ENCODE data around the gene ITSN1. TPM values are rescaled to one million over a fixed set of nuclear protein-coding genes. Genes with fewer than 3 reads are reported as not detected.

Gene ITSN1
- total and polyA plus RNA-seq, 2 experiments from 2014 or later = 77.9 to 95.7 TPM

DNA sequence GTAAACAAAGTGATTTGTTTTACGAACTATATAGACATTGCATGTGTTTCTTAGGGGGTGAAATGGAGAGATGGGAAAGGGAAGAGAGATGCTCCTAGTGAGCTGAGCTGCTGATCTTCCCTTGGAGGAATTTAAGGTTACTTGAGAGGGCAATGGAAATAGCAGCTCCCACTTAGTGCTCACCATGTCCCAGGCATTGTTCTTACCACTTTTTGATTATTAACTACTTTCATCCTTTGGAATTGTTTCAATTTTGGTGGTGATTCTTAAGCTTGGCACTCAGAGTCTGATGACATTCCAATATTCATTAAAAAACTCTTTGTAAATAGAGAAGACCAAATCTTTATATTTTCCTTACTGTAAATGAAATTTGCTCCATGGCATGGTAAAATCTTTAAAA is 124.9 kb downstream of the ITSN1 start:
- TF ChIP-seq, protein P1, sequence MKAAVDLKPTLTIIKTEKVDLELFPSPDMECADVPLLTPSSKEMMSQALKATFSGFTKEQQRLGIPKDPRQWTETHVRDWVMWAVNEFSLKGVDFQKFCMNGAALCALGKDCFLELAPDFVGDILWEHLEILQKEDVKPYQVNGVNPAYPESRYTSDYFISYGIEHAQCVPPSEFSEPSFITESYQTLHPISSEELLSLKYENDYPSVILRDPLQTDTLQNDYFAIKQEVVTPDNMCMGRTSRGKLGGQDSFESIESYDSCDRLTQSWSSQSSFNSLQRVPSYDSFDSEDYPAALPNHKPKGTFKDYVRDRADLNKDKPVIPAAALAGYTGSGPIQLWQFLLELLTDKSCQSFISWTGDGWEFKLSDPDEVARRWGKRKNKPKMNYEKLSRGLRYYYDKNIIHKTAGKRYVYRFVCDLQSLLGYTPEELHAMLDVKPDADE (IDR thresholded peaks at IDR 0.05) = no peak
- no peak for TF ChIP-seq POLR2AphosphoS5 (IDR thresholded peaks at IDR 0.05; ENCODE audit: low read depth)
- no peak for TF ChIP-seq STAT1 (IDR thresholded peaks at IDR 0.05; ENCODE audit: unreplicated experiment)
- no peak for TF ChIP-seq ZNF114 (CRISPR knock-in tag; IDR thresholded peaks at IDR 0.05)
- TF ChIP-seq NANOG (IDR thresholded peaks at IDR 0.05; ENCODE audit: borderline replicate concordance) = no peak
- TF ChIP-seq, protein P2, sequence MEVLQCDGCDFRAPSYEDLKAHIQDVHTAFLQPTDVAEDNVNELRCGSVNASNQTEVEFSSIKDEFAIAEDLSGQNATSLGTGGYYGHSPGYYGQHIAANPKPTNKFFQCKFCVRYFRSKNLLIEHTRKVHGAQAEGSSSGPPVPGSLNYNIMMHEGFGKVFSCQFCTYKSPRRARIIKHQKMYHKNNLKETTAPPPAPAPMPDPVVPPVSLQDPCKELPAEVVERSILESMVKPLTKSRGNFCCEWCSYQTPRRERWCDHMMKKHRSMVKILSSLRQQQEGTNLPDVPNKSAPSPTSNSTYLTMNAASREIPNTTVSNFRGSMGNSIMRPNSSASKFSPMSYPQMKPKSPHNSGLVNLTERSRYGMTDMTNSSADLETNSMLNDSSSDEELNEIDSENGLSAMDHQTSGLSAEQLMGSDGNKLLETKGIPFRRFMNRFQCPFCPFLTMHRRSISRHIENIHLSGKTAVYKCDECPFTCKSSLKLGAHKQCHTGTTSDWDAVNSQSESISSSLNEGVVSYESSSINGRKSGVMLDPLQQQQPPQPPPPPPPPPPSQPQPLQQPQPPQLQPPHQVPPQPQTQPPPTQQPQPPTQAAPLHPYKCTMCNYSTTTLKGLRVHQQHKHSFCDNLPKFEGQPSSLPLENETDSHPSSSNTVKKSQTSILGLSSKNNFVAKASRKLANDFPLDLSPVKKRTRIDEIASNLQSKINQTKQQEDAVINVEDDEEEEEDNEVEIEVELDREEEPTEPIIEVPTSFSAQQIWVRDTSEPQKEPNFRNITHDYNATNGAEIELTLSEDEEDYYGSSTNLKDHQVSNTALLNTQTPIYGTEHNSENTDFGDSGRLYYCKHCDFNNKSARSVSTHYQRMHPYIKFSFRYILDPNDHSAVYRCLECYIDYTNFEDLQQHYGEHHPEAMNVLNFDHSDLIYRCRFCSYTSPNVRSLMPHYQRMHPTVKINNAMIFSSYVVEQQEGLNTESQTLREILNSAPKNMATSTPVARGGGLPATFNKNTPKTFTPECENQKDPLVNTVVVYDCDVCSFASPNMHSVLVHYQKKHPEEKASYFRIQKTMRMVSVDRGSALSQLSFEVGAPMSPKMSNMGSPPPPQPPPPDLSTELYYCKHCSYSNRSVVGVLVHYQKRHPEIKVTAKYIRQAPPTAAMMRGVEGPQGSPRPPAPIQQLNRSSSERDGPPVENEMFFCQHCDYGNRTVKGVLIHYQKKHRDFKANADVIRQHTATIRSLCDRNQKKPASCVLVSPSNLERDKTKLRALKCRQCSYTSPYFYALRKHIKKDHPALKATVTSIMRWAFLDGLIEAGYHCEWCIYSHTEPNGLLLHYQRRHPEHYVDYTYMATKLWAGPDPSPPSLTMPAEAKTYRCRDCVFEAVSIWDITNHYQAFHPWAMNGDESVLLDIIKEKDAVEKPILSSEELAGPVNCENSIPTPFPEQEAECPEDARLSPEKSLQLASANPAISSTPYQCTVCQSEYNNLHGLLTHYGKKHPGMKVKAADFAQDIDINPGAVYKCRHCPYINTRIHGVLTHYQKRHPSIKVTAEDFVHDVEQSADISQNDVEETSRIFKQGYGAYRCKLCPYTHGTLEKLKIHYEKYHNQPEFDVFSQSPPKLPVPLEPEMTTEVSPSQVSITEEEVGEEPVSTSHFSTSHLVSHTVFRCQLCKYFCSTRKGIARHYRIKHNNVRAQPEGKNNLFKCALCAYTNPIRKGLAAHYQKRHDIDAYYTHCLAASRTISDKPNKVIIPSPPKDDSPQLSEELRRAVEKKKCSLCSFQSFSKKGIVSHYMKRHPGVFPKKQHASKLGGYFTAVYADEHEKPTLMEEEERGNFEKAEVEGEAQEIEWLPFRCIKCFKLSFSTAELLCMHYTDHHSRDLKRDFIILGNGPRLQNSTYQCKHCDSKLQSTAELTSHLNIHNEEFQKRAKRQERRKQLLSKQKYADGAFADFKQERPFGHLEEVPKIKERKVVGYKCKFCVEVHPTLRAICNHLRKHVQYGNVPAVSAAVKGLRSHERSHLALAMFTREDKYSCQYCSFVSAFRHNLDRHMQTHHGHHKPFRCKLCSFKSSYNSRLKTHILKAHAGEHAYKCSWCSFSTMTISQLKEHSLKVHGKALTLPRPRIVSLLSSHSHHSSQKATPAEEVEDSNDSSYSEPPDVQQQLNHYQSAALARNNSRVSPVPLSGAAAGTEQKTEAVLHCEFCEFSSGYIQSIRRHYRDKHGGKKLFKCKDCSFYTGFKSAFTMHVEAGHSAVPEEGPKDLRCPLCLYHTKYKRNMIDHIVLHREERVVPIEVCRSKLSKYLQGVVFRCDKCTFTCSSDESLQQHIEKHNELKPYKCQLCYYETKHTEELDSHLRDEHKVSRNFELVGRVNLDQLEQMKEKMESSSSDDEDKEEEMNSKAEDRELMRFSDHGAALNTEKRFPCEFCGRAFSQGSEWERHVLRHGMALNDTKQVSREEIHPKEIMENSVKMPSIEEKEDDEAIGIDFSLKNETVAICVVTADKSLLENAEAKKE (CRISPR knock-in tag; IDR thresholded peaks at IDR 0.05) = no peak
- TF ChIP-seq, protein P3, sequence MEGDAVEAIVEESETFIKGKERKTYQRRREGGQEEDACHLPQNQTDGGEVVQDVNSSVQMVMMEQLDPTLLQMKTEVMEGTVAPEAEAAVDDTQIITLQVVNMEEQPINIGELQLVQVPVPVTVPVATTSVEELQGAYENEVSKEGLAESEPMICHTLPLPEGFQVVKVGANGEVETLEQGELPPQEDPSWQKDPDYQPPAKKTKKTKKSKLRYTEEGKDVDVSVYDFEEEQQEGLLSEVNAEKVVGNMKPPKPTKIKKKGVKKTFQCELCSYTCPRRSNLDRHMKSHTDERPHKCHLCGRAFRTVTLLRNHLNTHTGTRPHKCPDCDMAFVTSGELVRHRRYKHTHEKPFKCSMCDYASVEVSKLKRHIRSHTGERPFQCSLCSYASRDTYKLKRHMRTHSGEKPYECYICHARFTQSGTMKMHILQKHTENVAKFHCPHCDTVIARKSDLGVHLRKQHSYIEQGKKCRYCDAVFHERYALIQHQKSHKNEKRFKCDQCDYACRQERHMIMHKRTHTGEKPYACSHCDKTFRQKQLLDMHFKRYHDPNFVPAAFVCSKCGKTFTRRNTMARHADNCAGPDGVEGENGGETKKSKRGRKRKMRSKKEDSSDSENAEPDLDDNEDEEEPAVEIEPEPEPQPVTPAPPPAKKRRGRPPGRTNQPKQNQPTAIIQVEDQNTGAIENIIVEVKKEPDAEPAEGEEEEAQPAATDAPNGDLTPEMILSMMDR (conservative IDR thresholded peaks at IDR 0.05; ENCODE audit: low read depth in 2 of 2) = no peak
- TF ChIP-seq, protein P4, sequence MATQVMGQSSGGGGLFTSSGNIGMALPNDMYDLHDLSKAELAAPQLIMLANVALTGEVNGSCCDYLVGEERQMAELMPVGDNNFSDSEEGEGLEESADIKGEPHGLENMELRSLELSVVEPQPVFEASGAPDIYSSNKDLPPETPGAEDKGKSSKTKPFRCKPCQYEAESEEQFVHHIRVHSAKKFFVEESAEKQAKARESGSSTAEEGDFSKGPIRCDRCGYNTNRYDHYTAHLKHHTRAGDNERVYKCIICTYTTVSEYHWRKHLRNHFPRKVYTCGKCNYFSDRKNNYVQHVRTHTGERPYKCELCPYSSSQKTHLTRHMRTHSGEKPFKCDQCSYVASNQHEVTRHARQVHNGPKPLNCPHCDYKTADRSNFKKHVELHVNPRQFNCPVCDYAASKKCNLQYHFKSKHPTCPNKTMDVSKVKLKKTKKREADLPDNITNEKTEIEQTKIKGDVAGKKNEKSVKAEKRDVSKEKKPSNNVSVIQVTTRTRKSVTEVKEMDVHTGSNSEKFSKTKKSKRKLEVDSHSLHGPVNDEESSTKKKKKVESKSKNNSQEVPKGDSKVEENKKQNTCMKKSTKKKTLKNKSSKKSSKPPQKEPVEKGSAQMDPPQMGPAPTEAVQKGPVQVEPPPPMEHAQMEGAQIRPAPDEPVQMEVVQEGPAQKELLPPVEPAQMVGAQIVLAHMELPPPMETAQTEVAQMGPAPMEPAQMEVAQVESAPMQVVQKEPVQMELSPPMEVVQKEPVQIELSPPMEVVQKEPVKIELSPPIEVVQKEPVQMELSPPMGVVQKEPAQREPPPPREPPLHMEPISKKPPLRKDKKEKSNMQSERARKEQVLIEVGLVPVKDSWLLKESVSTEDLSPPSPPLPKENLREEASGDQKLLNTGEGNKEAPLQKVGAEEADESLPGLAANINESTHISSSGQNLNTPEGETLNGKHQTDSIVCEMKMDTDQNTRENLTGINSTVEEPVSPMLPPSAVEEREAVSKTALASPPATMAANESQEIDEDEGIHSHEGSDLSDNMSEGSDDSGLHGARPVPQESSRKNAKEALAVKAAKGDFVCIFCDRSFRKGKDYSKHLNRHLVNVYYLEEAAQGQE (IDR thresholded peaks at IDR 0.05; ENCODE audit: unreplicated experiment) = no peak
- TF ChIP-seq ZNF331 (CRISPR knock-in tag; IDR thresholded peaks at IDR 0.05; ENCODE audit: low read depth) = no peak
- TF ChIP-seq CREB1 (CRISPR knock-in tag; IDR thresholded peaks at IDR 0.05; ENCODE audit: low read depth) = no peak
- Histone ChIP-seq H3K4me2 (no peak overlapping the region), H3K4me3 (no peak overlapping the region), H3K9me2 (ENCODE audit: insufficient read depth) (no peaks in the 10 kb centered on the region; the same call in 1 of the 2 replicates), H3F3A (replicated peaks; ENCODE audit: low read depth) (no peaks in the 10 kb centered on the region), H3K36me3 (ENCODE audit: insufficient read depth) (peaks cover 5% of the 10 kb centered on the region; the same call in 1 of the 2 replicates), H3K27me3 (ENCODE audit: insufficient read depth) (no peaks in the 10 kb centered on the region), H3K79me2 (replicated peaks; ENCODE audit: insufficient read depth) (no peaks in the 10 kb centered on the region), H4K20me1 (replicated peaks; ENCODE audit: insufficient read depth) (no peaks in the 10 kb centered on the region), H3K4me1 (ENCODE audit: insufficient read depth) (no peaks in the 10 kb centered on the region), H2AFZ (no peak overlapping the region), H3K27ac (ENCODE audit: low read depth) (peak overlapping the region; percentile 17; the same call in 1 of the 2 replicates)
- Mint-ChIP-seq H3K4me3 (no peak overlapping the region), H3K36me3 (ENCODE audit: low read depth) (peaks cover 50% of the 10 kb centered on the region), H3K9me3 (no peaks in the 10 kb centered on the region), H3K27me3 (ENCODE audit: insufficient read depth, low read depth, poor library complexity) (peaks cover 5% of the 10 kb centered on the region), H3K4me1 (no peaks in the 10 kb centered on the region; the same call in 2 of the 3 replicates), H3K27ac (no peak overlapping the region)
- ATAC-seq (no peak), DNase-seq (ENCODE audit: low spot score) (no peak)
